HepG2 (cell line): Measurements from ENCODE around the gene FAM83D. TPM values are rescaled to one million over a fixed set of nuclear protein-coding genes. Genes with fewer than 3 reads are reported as not detected.

Experiments used
- ARNTL ChIP-seq: sonication (generic); formaldehyde crosslinking; IDR thresholded peaks from 2 replicates; pipeline ENCODE4 v1.4.0; 2020; ENCODE audit warnings: mild to moderate bottlenecking, missing genetic modification reagents
- CHD2 ChIP-seq: IDR thresholded peaks from 2 replicates; pipeline ENCODE4 v1.6.1; 2011; ENCODE audit warnings: low read depth, low read length, improper control_type of control experiment
- EEA1 ChIP-seq: sonication (generic); formaldehyde crosslinking; IDR thresholded peaks from 2 replicates; pipeline ENCODE4 v1.5.1; 2020; ENCODE audit warnings: mild to moderate bottlenecking, missing genetic modification reagents, borderline replicate concordance
- KAT7 ChIP-seq: IDR thresholded peaks from 2 replicates; pipeline ENCODE4 v1.6.1; 2018; ENCODE audit warnings: borderline replicate concordance, missing compliant biosample characterization
- KLF11 ChIP-seq: IDR thresholded peaks from 2 replicates; pipeline ENCODE4 v1.6.1; 2016; ENCODE audit warnings: missing compliant biosample characterization
- NCOR1 ChIP-seq: fragments of 200-600 bp; sonication (generic); IDR thresholded peaks from 2 replicates; pipeline ENCODE4 v1.7.0; 2017; ENCODE audit warnings: antibody characterized with exemption, low read length, borderline replicate concordance
- NFATC3 ChIP-seq: sonication (generic); formaldehyde crosslinking; IDR thresholded peaks from 2 replicates; pipeline ENCODE4 v1.5.1; 2020; ENCODE audit warnings: mild to moderate bottlenecking, missing genetic modification reagents
- PAX8 ChIP-seq: sonication (generic); formaldehyde crosslinking; IDR thresholded peaks from 2 replicates; pipeline ENCODE4 v1.8.0; 2022; ENCODE audit warnings: mild to moderate bottlenecking, missing genetic modification reagents, borderline replicate concordance
- SIN3A ChIP-seq: IDR thresholded peaks from 2 replicates; pipeline ENCODE4 v1.6.1; 2011; ENCODE audit warnings: low read depth, mild to moderate bottlenecking, control low read depth, low read length, borderline replicate concordance
- SRSF1 ChIP-seq: fragments of 200-400 bp; formaldehyde crosslinking; optimal IDR thresholded peaks from 2 replicates; pipeline ENCODE3; 2017; ENCODE audit warnings: mild to moderate bottlenecking, low read depth, low read length, moderate library complexity
- TBP ChIP-seq: sonication (generic); formaldehyde crosslinking; IDR thresholded peaks from 2 replicates; pipeline ENCODE4 v1.5.0; 2020; ENCODE audit warnings: missing genetic modification reagents
- ZC3H13 ChIP-seq: sonication (generic); formaldehyde crosslinking; IDR thresholded peaks from 2 replicates; pipeline ENCODE4 v1.8.1; 2023; ENCODE audit warnings: mild to moderate bottlenecking, missing genetic modification reagents, moderate library complexity
- ZFP36 ChIP-seq: fragments of 150-350 bp; IDR thresholded peaks from 2 replicates; pipeline ENCODE4 v1.6.1; 2018; ENCODE audit warnings: borderline replicate concordance, low read length, low read depth; ENCODE audit not compliant: partially characterized antibody
- ZNF326 ChIP-seq: sonication (generic); formaldehyde crosslinking; IDR thresholded peaks from 2 replicates; pipeline ENCODE4 v1.4.0; 2020; ENCODE audit warnings: missing genetic modification reagents, borderline replicate concordance
- ZNF354B ChIP-seq: sonication (generic); formaldehyde crosslinking; IDR thresholded peaks from 2 replicates; pipeline ENCODE4 v1.8.0; 2022; ENCODE audit warnings: mild to moderate bottlenecking, missing genetic modification reagents
- ZNF484 ChIP-seq: sonication (generic); formaldehyde crosslinking; IDR thresholded peaks from 2 replicates; pipeline ENCODE4 v1.5.1; 2020; ENCODE audit warnings: mild to moderate bottlenecking, low read depth, missing genetic modification reagents, borderline replicate concordance
- ZNF552 ChIP-seq: sonication (generic); formaldehyde crosslinking; IDR thresholded peaks from 2 replicates; pipeline ENCODE4 v1.9.0; 2022; ENCODE audit warnings: missing genetic modification reagents, mild to moderate bottlenecking, borderline replicate concordance
- ZNF670 ChIP-seq: sonication (generic); formaldehyde crosslinking; IDR thresholded peaks from 2 replicates; pipeline ENCODE4 v1.8.0; 2022; ENCODE audit warnings: mild to moderate bottlenecking, missing genetic modification reagents, borderline replicate concordance
- polyA plus RNA-seq, 8 experiments: library from polyadenylated mRNA; depleted of rRNA in 3 of 8; stranded (reverse) in 7 of 8; unstranded in 1 of 8; fragments of >200 nt; fragmentation: Illumina TruSeq in 4 of 8; extraction: Trizol in 4 of 8; gene quantifications; 2 replicates each; pipeline versions ENCODE4 v1.2.1 to v1.2.3, GENCODE V29; 2011 to 2016; ENCODE audit warnings: low read depth in 4 of 8, missing spikeins in 1 of 8, mixed read lengths in 1 of 8; ENCODE audit not compliant: insufficient read depth in 1 of 8
- total RNA-seq, 5 experiments: library from RNA; depleted of rRNA; stranded (reverse); fragments of >200 nt; fragmentation: Illumina TruSeq; extraction: Trizol; gene quantifications; 2 replicates each; pipeline ENCODE4 v1.2.3, GENCODE V29; 2016; ENCODE audit warnings: low read depth in 1 of 5
- TF ChIP-seq, protein P1 (sequence below): sonication (generic); IDR thresholded peaks from 2 replicates; pipeline ENCODE4 v1.6.1; 2016; ENCODE audit warnings: low read depth, borderline replicate concordance
- TF ChIP-seq, protein P2 (sequence below): sonication (generic); formaldehyde crosslinking; IDR thresholded peaks from 2 replicates; pipeline ENCODE4 v1.4.0; 2020; ENCODE audit warnings: mild to moderate bottlenecking, missing genetic modification reagents
- TF ChIP-seq, protein P3 (sequence below): sonication (generic); formaldehyde crosslinking; conservative IDR thresholded peaks from 2 replicates; pipeline ENCODE4 v1.4.0; 2020; ENCODE audit warnings: missing genetic modification reagents
- TF ChIP-seq, protein P4 (sequence below): sonication (generic); formaldehyde crosslinking; IDR thresholded peaks from 2 replicates; pipeline ENCODE4 v1.5.0; 2020; ENCODE audit warnings: missing genetic modification reagents, mild to moderate bottlenecking, borderline replicate concordance
- TF ChIP-seq, protein P5 (sequence below): sonication (generic); formaldehyde crosslinking; IDR thresholded peaks from 2 replicates; pipeline ENCODE4 v1.9.0; 2021; ENCODE audit warnings: missing genetic modification reagents, borderline replicate concordance
- TF ChIP-seq, protein P6 (sequence below): sonication (generic); formaldehyde crosslinking; IDR thresholded peaks from 2 replicates; pipeline ENCODE4 v1.4.0; 2020; ENCODE audit warnings: missing genetic modification reagents

Gene FAM83D
- total and polyA plus RNA-seq, 2 of the 13 experiments (the other 11 are each of a cell fraction or from before 2014, with no cell fraction given) = 51.4 to 64.0 TPM

DNA sequence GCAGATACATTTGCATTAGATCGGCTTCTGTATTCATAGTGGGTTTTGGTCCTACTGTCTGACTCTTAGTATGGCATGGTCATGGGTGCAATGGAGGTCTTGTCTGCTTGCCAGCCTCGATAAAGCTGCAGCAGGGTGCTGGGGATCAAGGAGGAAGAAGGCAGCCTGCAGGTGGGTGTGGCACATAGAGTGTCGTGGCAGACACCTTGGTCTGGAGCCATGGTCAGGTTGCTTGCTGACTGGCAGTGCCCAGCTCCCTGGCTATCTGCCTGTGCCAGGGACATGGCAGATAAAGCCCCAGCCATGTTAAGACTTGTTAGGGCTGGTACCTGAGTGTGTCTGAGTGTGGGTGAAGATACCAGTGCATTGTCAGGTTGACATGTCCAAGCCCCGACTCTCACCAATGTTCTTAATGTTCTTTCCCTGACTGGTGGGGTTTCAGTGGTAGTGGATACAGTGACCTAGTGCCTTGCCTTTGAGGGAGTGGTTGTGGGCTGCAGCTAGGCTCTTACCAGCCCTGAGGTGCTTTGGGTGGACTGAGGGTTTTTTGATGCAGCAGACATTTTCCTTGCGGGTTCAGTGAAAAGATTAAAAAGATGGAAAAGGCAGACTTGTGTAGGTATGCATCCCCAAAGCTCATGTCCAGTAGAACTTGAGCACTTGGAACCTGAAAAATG, 1.8 kb downstream of the FAM83D start (continued):
- TF ChIP-seq, protein P1, sequence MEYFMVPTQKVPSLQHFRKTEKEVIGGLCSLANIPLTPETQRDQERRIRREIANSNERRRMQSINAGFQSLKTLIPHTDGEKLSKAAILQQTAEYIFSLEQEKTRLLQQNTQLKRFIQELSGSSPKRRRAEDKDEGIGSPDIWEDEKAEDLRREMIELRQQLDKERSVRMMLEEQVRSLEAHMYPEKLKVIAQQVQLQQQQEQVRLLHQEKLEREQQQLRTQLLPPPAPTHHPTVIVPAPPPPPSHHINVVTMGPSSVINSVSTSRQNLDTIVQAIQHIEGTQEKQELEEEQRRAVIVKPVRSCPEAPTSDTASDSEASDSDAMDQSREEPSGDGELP = no peak
- TF ChIP-seq, protein P2, sequence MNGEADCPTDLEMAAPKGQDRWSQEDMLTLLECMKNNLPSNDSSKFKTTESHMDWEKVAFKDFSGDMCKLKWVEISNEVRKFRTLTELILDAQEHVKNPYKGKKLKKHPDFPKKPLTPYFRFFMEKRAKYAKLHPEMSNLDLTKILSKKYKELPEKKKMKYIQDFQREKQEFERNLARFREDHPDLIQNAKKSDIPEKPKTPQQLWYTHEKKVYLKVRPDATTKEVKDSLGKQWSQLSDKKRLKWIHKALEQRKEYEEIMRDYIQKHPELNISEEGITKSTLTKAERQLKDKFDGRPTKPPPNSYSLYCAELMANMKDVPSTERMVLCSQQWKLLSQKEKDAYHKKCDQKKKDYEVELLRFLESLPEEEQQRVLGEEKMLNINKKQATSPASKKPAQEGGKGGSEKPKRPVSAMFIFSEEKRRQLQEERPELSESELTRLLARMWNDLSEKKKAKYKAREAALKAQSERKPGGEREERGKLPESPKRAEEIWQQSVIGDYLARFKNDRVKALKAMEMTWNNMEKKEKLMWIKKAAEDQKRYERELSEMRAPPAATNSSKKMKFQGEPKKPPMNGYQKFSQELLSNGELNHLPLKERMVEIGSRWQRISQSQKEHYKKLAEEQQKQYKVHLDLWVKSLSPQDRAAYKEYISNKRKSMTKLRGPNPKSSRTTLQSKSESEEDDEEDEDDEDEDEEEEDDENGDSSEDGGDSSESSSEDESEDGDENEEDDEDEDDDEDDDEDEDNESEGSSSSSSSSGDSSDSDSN = no peak
- TF ChIP-seq SRSF1 = no peak
- TF ChIP-seq, protein P3, sequence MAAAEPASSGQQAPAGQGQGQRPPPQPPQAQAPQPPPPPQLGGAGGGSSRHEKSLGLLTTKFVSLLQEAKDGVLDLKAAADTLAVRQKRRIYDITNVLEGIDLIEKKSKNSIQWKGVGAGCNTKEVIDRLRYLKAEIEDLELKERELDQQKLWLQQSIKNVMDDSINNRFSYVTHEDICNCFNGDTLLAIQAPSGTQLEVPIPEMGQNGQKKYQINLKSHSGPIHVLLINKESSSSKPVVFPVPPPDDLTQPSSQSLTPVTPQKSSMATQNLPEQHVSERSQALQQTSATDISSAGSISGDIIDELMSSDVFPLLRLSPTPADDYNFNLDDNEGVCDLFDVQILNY = 0 out of 2 replicates have a peak, but pooled peaks have one; percentile 24
- TF ChIP-seq ZNF326 = no peak
- TF ChIP-seq, protein P4, sequence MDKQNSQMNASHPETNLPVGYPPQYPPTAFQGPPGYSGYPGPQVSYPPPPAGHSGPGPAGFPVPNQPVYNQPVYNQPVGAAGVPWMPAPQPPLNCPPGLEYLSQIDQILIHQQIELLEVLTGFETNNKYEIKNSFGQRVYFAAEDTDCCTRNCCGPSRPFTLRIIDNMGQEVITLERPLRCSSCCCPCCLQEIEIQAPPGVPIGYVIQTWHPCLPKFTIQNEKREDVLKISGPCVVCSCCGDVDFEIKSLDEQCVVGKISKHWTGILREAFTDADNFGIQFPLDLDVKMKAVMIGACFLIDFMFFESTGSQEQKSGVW = no peak
- TF ChIP-seq CHD2 = no peak
- no peak for TF ChIP-seq ZNF552
- no peak for TF ChIP-seq PAX8 (CRISPR knock-in tag)
- no peak for TF ChIP-seq ZNF484 (CRISPR knock-in tag)
- 0 out of 2 replicates have a peak, but pooled peaks have one; percentile 36 for TF ChIP-seq EEA1 (CRISPR knock-in tag)
- TF ChIP-seq, protein P5, sequence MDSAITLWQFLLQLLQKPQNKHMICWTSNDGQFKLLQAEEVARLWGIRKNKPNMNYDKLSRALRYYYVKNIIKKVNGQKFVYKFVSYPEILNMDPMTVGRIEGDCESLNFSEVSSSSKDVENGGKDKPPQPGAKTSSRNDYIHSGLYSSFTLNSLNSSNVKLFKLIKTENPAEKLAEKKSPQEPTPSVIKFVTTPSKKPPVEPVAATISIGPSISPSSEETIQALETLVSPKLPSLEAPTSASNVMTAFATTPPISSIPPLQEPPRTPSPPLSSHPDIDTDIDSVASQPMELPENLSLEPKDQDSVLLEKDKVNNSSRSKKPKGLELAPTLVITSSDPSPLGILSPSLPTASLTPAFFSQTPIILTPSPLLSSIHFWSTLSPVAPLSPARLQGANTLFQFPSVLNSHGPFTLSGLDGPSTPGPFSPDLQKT (CRISPR knock-in tag) = no peak
- no peak for TF ChIP-seq TBP (CRISPR knock-in tag)
- TF ChIP-seq ARNTL (CRISPR knock-in tag) = no peak
- no peak for TF ChIP-seq ZFP36
- no peak for TF ChIP-seq NCOR1
- TF ChIP-seq ZC3H13 (CRISPR knock-in tag) = peak; percentile 20; the same call in 1 of the 2 replicates
- TF ChIP-seq ZNF354B (CRISPR knock-in tag) = no peak; the same call in 1 of the 2 replicates
- peak; percentile 67; the same call in 1 of the 2 replicates for TF ChIP-seq SIN3A
- TF ChIP-seq, protein P6, sequence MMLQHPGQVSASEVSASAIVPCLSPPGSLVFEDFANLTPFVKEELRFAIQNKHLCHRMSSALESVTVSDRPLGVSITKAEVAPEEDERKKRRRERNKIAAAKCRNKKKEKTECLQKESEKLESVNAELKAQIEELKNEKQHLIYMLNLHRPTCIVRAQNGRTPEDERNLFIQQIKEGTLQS (CRISPR knock-in tag) = no peak
- TF ChIP-seq KAT7 (CRISPR knock-in tag) = no peak
- no peak for TF ChIP-seq ZNF670 (CRISPR knock-in tag)
- no peak for TF ChIP-seq NFATC3 (CRISPR knock-in tag)
- no peak for TF ChIP-seq KLF11
